HG03139 (cell line): Measurements from ENCODE around the gene ADARB2.
"Not testable (repeated sequence)": the region's sequence is repeated elsewhere in the genome, so short reads cannot be mapped to it uniquely, and the experiment has no call there.

Experiments used
- ATAC-seq: cut with Tn5 transposase; IDR thresholded peaks from one replicate; pipeline ENCODE4 v1.9.1; 2021; ENCODE audit not compliant: unreplicated experiment

Gene ADARB2

GRCh38 chr10:1617376-1618317 lies 119.7 kb downstream of the ADARB2 start:
- not testable (repeated sequence) for ATAC-seq

GRCh38 chr10:1616701-1617100 lies 120.6 kb downstream of the ADARB2 start:
- ATAC-seq, result not testable (repeated sequence)

GRCh38 chr10:1615186-1615954 lies 122.0 kb downstream of the ADARB2 start:
- ATAC-seq, result no peak

- no peak for ATAC-seq
These were observed 123.8 kb downstream of the ADARB2 start for GRCh38 chr10:1613511-1613910.

- no peak for ATAC-seq
These were observed 124.4 kb downstream of the ADARB2 start for GRCh38 chr10:1612908-1613307.

- ATAC-seq, result no peak
These were observed 125.3 kb downstream of the ADARB2 start for GRCh38 chr10:1611936-1612550.

GRCh38 chr10:1610986-1611770 lies 126.1 kb downstream of the ADARB2 start:
- ATAC-seq, result no peak

- no peak for ATAC-seq
These were observed 127.7 kb downstream of the ADARB2 start for GRCh38 chr10:1609648-1609970.

GRCh38 chr10:1608851-1609647 lies 128.3 kb downstream of the ADARB2 start:
- no peak for ATAC-seq

- no peak for ATAC-seq
These were observed 128.9 kb downstream of the ADARB2 start for GRCh38 chr10:1608408-1608807.

- ATAC-seq, result no peak
These were observed 129.9 kb downstream of the ADARB2 start for GRCh38 chr10:1607466-1607865.

- no peak for ATAC-seq
These were observed 131.1 kb downstream of the ADARB2 start for GRCh38 chr10:1605999-1606940.

GRCh38 chr10:1605121-1605520 lies 132.2 kb downstream of the ADARB2 start:
- no peak for ATAC-seq

GRCh38 chr10:1604246-1604645 lies 133.1 kb downstream of the ADARB2 start:
- ATAC-seq, result no peak

GRCh38 chr10:1603181-1603580 lies 134.1 kb downstream of the ADARB2 start:
- ATAC-seq, result no peak

- ATAC-seq, result no peak
These were observed 135.3 kb downstream of the ADARB2 start for GRCh38 chr10:1602037-1602484.

GRCh38 chr10:1601406-1601805 lies 135.9 kb downstream of the ADARB2 start:
- no peak for ATAC-seq

- no peak for ATAC-seq
These were observed 136.5 kb downstream of the ADARB2 start for GRCh38 chr10:1600861-1601260.
